Endothelial cell of umbilical vein (primary cell): ENCODE results near the gene KIF26B. TPM values are rescaled to one million over a fixed set of nuclear protein-coding genes. Genes with fewer than 3 reads are reported as not detected.

Experiments
- BruUV-seq: library from RNA; stranded (reverse); fragments of 400-500 nt; replicated peaks from 2 replicates; lab custom pipeline; 2021; lab: Mats Ljungman, UMichigan
- CTCF ChIA-PET: fragments of 300-600, 350-600 bp; sonication (Branson Sonifier 250); formaldehyde crosslinking; loops from one replicate; lab custom pipeline; 2021; ENCODE audit warnings: antibody characterized with exemption, inconsistent platforms; lab: Charles Lee
- POLR2A ChIA-PET: fragments of 300-600, 350-600 bp; sonication (Branson Sonifier 250); formaldehyde crosslinking; loops from one replicate; lab custom pipeline; 2021; ENCODE audit warnings: antibody characterized with exemption, inconsistent platforms; lab: Charles Lee
- DNase-seq: peaks from one replicate; pipeline ENCODE4 v3.0.0-alpha.2; 2011; ENCODE audit warnings: low read depth, low spot score
- FAIRE-seq: peaks from 2 replicates; lab custom pipeline; 2011; peaks lifted over from hg19 to GRCh38; lab: Jason Lieb, UNC
- H2AFZ ChIP-seq: 2 replicates; pipeline ENCODE4 v1.6.0; 2012; ENCODE audit warnings: low read depth, low read length, control low read depth, inconsistent platforms
- H3K27ac ChIP-seq: 2 replicates; pipeline ENCODE4 v1.5.1; 2011; ENCODE audit warnings: low read depth, mild to moderate bottlenecking, control low read depth, low read length, moderate library complexity; ENCODE audit not compliant: insufficient read depth
- H3K27me3 ChIP-seq, 2 experiments: 2 replicates each; pipeline versions ENCODE4 v1.6.0 to v1.6.1; 2011; ENCODE audit warnings: low read length in 2 of 2, mixed read lengths in 1 of 2; ENCODE audit not compliant: control insufficient read depth in 2 of 2, insufficient read depth in 2 of 2
- H3K36me3 ChIP-seq, 2 experiments: 2 replicates in 1 of 2; 3 replicates in 1 of 2; pipeline ENCODE4 v1.5.1; 2011; ENCODE audit warnings: low read length in 2 of 2, mild to moderate bottlenecking in 1 of 2, moderate library complexity in 1 of 2; ENCODE audit not compliant: control insufficient read depth in 2 of 2, insufficient read depth in 2 of 2; ENCODE audit errors: extremely low read depth in 1 of 2
- H3K4me1 ChIP-seq: 3 replicates; pipeline ENCODE4 v1.5.1; 2011; ENCODE audit warnings: mild to moderate bottlenecking, low read length; ENCODE audit not compliant: control insufficient read depth, insufficient read depth; ENCODE audit errors: extremely low read depth
- H3K4me2 ChIP-seq: 2 replicates; pipeline ENCODE4 v1.6.1; 2011; ENCODE audit warnings: low read length, control low read depth, mixed read lengths; ENCODE audit not compliant: insufficient read depth
- H3K4me3 ChIP-seq, 3 experiments: fragments of 200-600 bp in 1 of 3; sonication (generic), shearing (Covaris generic) in 1 of 3; replicated peaks in 1 of 3; 2 replicates each; pipeline ENCODE4 v1.5.1; 2011 to 2016; ENCODE audit warnings: control low read depth in 3 of 3, low read length in 3 of 3, mild to moderate bottlenecking in 2 of 3, inconsistent platforms in 1 of 3, low read depth in 1 of 3, moderate library complexity in 1 of 3; ENCODE audit not compliant: insufficient read depth in 1 of 3
- H3K79me2 ChIP-seq: 2 replicates; pipeline ENCODE4 v1.6.0; 2012; ENCODE audit warnings: low read length, inconsistent platforms; ENCODE audit not compliant: control insufficient read depth, insufficient read depth
- H3K9ac ChIP-seq: replicated peaks from 2 replicates; pipeline ENCODE3; 2011; ENCODE audit warnings: low read length, control low read depth; ENCODE audit not compliant: insufficient read depth; ENCODE audit errors: extremely low read depth
- H3K9me1 ChIP-seq: replicated peaks from 3 replicates; pipeline ENCODE4 v1.6.0; 2011; ENCODE audit warnings: mild to moderate bottlenecking, low read length; ENCODE audit not compliant: control insufficient read depth, insufficient read depth; ENCODE audit errors: extremely low read depth
- H3K9me3 ChIP-seq: replicated peaks from 2 replicates; pipeline ENCODE4 v1.5.1; 2012; ENCODE audit warnings: low read length, inconsistent platforms; ENCODE audit not compliant: control insufficient read depth, insufficient read depth
- H4K20me1 ChIP-seq: replicated peaks from 2 replicates; pipeline ENCODE3; 2011; ENCODE audit warnings: mild to moderate bottlenecking, low read length; ENCODE audit not compliant: control insufficient read depth, insufficient read depth; ENCODE audit errors: extremely low read depth
- CTCF ChIP-seq, 2 donors: IDR thresholded peaks; 1 replicate in 1 of 2; 2 replicates in 1 of 2; pipeline ENCODE4 v1.5.1; 2011; ENCODE audit warnings: low read length in 2 of 2, mild to moderate bottlenecking in 2 of 2, moderate library complexity in 2 of 2, control low read depth in 1 of 2, inconsistent platforms in 1 of 2, low read depth in 1 of 2; ENCODE audit not compliant: insufficient read depth in 1 of 2; ENCODE audit errors: extremely low read depth in 1 of 2
- EZH2 ChIP-seq: IDR thresholded peaks from 2 replicates; pipeline ENCODE4 v1.6.1; 2012; ENCODE audit warnings: borderline replicate concordance, low read depth, mild to moderate bottlenecking, moderate library complexity, low read length, inconsistent platforms; ENCODE audit not compliant: severe bottlenecking
- FOS ChIP-seq: IDR thresholded peaks from 2 replicates; pipeline ENCODE4 v1.6.1; 2011; ENCODE audit warnings: mild to moderate bottlenecking, low read length, moderate library complexity, borderline replicate concordance; ENCODE audit not compliant: insufficient read depth
- GATA2 ChIP-seq: IDR thresholded peaks from 2 replicates; pipeline ENCODE4 v1.7.0; 2011; ENCODE audit warnings: low read depth, mild to moderate bottlenecking, moderate library complexity, mixed read lengths, low read length; ENCODE audit not compliant: insufficient read length, insufficient read depth
- JUN ChIP-seq: IDR thresholded peaks from 2 replicates; pipeline ENCODE4 v1.6.1; 2011; ENCODE audit warnings: borderline replicate concordance, low read depth; ENCODE audit not compliant: insufficient read length, insufficient read depth
- MAX ChIP-seq: IDR thresholded peaks from 2 replicates; pipeline ENCODE4 v1.6.1; 2011; ENCODE audit not compliant: insufficient read depth, insufficient read length
- MYC ChIP-seq: IDR thresholded peaks from one replicate; pipeline ENCODE4 v1.6.1; 2011; ENCODE audit warnings: mild to moderate bottlenecking, low read depth, low read length
- POLR2A ChIP-seq: IDR thresholded peaks from 2 replicates; pipeline ENCODE4 v1.6.1; 2012; ENCODE audit warnings: low read depth, mild to moderate bottlenecking, control low read depth, low read length
- POLR2AphosphoS5 ChIP-seq: IDR thresholded peaks from 2 replicates; pipeline ENCODE4 v1.6.1; 2012; ENCODE audit warnings: low read depth, mild to moderate bottlenecking, control low read depth, low read length, moderate library complexity; ENCODE audit not compliant: insufficient read depth
- dilution Hi-C: fragments of 300-500 bp; cut with MboI; formaldehyde crosslinking; loops from one replicate; pipeline ENCODE4 v1.15.0; 2019; ENCODE audit warnings: low sequenced_read_pairs; ENCODE audit not compliant: extremely low pct_ligation_motif_present
- intact Hi-C: fragments of 100-400 bp; cut with micrococcal nuclease; formaldehyde crosslinking; loops from one replicate; pipeline ENCODE4 v1.10.0; 2022
- polyA plus RNA-seq, 4 experiments: library from polyadenylated mRNA; depleted of rRNA in 3 of 4; stranded (reverse) in 3 of 4; unstranded in 1 of 4; fragments of >200 nt; gene quantifications; 2 replicates each; pipeline versions ENCODE4 v1.2.1 to v1.2.3, GENCODE V29; 2011 to 2012; ENCODE audit warnings: missing spikeins in 1 of 4
- total RNA-seq: library from RNA; stranded (reverse); gene quantifications from 2 replicates; pipeline ENCODE4 v1.2.3, GENCODE V29; 2021

The KIF26B gene
- total and polyA plus RNA-seq, 2 donors (not counting 3 experiments of a cell fraction or from before 2014, with no cell fraction given): 0.04 to 0.49 TPM

GRCh38 chr1:245611251-245611650 is 456.5 kb downstream of the KIF26B start:
- Histone ChIP-seq H3K4me3 (no peak overlapping the region), H3K27ac (no peak overlapping the region), H4K20me1 (no peaks in the 10 kb centered on the region), H3K79me2 (no peaks in the 10 kb centered on the region), H3K4me2 (no peak overlapping the region), H3K27me3 (no peaks in the 10 kb centered on the region), H3K9ac (no peak overlapping the region), H3K4me1 (no peaks in the 10 kb centered on the region), H3K9me1 (no peaks in the 10 kb centered on the region), H3K9me3 (no peaks in the 10 kb centered on the region), H2AFZ (no peak overlapping the region), H3K36me3 (no peaks in the 10 kb centered on the region)
- intact Hi-C loops: no loop called here
- CTCF ChIA-PET: no interaction called here
- POLR2A ChIA-PET: no interaction called here
- dilution Hi-C loops: no loop called here
- DNase-seq (no peak), FAIRE-seq (no peak)
- no peak for TF ChIP-seq EZH2
- TF ChIP-seq GATA2: no peak
- TF ChIP-seq MAX: no peak
- no TSS peak for BruUV-seq

DNA sequence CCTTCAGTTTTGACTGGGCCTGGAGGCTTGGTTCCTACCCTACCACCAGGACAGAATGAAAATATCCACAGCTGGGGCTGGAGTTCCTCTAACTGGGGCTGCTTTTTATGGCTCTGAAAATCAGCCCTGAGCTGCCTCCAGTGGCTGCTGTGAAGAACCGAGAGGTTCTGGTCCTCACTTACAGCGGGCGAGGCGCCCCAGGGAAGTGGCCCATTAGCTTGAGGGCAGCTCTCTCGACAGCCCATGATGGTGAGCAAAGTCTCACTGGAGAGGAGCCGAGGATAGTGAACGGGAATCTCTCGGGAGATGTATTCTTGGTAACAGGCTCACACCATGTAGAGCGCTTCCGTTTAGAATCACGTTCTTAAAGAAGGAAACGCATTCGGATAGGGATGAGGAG is 459.7 kb downstream of the KIF26B start:
- Histone ChIP-seq H3K4me1 (no peaks in the 10 kb centered on the region), H3K9me1 (no peaks in the 10 kb centered on the region), H3K27ac (no peak overlapping the region), H2AFZ (no peak overlapping the region), H3K9me3 (no peaks in the 10 kb centered on the region), H3K9ac (no peak overlapping the region), H3K27me3 (no peaks in the 10 kb centered on the region), H3K4me2 (no peak overlapping the region), H3K36me3 (no peaks in the 10 kb centered on the region), H4K20me1 (no peaks in the 10 kb centered on the region), H3K79me2 (no peaks in the 10 kb centered on the region), H3K4me3 (no peak overlapping the region)
- ChIA-PET CTCF (no interaction called here), POLR2A (no interaction called here)
- BruUV-seq: no TSS peak
- FAIRE-seq (no peak), DNase-seq (no peak)
- TF ChIP-seq MYC: no peak
- no peak for TF ChIP-seq POLR2AphosphoS5
- TF ChIP-seq FOS: no peak
- no peak for TF ChIP-seq CTCF (IDR thresholded peaks at IDR 0.05; ENCODE audit: extremely low read depth in 1 of 2, insufficient read depth in 1 of 2, low read depth in 1 of 2, low read length in 2 of 2)
- TF ChIP-seq EZH2: no peak
- no peak for TF ChIP-seq MAX
- no peak for TF ChIP-seq JUN
- no peak for TF ChIP-seq GATA2
- no peak for TF ChIP-seq POLR2A
- intact Hi-C loops: no loop called here
- dilution Hi-C loops: no loop called here
